HG02938 (cell line): ENCODE data around the gene GRIK5.
"Not testable (repeated sequence)": the region's sequence is repeated elsewhere in the genome, so short reads cannot be mapped to it uniquely, and the experiment has no call there.

Experiments
- ATAC-seq: cut with Tn5 transposase; IDR thresholded peaks from one replicate; pipeline ENCODE4 v1.9.1; 2021; ENCODE audit warnings: mild to moderate bottlenecking, moderate library complexity; ENCODE audit not compliant: unreplicated experiment

The GRIK5 gene, protein sequence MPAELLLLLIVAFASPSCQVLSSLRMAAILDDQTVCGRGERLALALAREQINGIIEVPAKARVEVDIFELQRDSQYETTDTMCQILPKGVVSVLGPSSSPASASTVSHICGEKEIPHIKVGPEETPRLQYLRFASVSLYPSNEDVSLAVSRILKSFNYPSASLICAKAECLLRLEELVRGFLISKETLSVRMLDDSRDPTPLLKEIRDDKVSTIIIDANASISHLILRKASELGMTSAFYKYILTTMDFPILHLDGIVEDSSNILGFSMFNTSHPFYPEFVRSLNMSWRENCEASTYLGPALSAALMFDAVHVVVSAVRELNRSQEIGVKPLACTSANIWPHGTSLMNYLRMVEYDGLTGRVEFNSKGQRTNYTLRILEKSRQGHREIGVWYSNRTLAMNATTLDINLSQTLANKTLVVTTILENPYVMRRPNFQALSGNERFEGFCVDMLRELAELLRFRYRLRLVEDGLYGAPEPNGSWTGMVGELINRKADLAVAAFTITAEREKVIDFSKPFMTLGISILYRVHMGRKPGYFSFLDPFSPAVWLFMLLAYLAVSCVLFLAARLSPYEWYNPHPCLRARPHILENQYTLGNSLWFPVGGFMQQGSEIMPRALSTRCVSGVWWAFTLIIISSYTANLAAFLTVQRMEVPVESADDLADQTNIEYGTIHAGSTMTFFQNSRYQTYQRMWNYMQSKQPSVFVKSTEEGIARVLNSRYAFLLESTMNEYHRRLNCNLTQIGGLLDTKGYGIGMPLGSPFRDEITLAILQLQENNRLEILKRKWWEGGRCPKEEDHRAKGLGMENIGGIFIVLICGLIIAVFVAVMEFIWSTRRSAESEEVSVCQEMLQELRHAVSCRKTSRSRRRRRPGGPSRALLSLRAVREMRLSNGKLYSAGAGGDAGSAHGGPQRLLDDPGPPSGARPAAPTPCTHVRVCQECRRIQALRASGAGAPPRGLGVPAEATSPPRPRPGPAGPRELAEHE

DNA sequence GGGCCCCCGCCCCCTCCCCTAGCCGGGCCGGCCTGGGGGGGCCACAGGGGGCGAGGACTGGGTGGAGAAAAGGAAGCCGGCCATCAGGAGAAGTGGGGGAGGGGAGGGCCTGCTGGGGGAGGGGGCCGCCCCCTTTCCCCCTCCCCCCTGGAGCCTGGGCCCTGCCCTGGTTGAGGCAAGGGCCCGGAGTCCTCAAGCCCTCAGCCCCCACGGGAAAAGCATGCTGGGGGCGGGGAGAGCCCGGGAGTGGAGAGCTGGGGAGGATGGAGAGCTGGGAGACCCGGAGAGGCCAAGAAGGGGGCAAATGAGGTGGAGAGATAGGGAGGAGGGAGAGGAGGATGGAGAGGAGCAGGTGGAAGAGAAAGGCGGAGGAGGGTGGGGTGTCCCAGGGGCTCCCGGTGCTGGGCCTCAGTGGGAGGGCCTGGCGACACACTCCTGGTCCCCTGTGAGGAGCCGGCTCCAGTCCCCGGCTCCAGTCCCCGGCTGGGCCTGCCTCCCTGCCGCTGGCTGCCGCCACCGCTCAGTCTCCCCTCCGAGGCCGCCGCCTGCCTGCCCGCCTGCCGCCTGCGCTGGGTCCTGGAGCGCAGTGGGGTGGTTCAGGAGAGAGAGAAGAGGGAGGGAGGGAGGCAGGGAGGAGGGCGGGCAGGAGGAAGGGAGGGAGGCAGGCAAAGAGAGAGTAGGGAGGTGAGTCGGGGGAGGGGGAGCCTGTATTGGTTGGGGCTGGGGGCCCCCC, at the start of gene GRIK5:
TSS of gene GRIK5 (minus strand) at position 588 of the 733 bp plus-strand sequence. CDS start 4,436 bp downstream, outside the sequence.
- ATAC-seq, result no peak

DNA sequence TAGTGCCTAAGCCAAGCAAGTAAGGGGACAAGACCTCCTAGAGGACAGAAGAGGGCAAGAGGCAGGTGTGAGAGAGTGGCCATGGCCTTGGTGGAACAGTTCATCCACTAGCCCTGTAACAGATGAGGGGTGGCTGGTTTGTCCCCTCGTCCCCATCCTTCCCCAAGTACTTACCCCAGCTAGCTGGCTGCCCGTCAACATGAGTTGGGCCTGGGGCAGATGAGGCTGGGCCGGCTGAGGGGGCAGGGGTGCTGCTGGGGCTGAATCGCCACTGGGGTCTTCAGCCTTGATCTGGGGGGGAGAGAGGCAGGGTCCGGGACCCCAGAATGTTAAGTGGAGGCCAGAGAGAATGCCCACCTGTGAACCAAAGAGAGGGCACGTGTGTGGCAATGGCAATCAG, 47.1 kb upstream of the GRIK5 start:
- no peak for ATAC-seq

DNA sequence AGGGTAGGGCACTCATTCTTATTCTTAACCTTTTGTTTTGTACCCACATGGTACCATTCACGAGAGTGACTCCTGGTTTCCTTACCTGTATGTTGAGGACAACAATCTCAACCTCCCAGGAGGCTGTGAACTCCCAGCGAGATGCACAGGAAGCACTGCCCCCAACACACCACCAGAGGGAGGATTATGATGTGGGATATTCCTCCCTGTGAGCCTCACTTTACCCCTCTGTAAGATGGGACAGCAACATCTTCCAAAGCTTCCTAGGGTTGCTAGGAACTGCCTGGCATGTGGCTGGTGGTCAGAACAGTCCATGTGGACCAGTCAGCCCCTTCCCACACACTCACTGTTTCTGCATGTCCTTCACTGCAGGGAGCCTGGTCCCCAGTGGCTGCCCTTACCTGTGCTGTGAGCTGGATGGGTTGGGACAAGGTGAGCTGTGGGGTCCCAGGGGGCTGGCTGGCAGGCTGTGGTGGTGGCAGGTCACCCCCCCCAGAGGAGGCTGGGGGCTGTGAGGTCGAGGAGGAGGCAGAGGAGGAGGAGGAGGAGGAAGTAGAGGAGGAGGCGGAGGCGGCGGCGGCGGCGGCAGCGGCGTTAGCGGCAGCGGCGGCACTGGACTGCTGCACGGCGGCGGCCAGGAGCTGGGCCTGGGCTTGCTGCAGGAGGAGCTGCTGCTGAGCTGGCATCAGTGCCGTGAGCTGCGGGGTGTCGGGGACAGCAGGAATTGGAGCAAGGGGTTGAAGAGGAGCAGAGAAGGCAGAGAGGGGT, 46.5 kb upstream of the GRIK5 start:
- ATAC-seq, result no peak

- ATAC-seq, result no peak
These were observed 45.7 kb upstream of the GRIK5 start for GRCh38 chr19:42115705-42116104.

DNA sequence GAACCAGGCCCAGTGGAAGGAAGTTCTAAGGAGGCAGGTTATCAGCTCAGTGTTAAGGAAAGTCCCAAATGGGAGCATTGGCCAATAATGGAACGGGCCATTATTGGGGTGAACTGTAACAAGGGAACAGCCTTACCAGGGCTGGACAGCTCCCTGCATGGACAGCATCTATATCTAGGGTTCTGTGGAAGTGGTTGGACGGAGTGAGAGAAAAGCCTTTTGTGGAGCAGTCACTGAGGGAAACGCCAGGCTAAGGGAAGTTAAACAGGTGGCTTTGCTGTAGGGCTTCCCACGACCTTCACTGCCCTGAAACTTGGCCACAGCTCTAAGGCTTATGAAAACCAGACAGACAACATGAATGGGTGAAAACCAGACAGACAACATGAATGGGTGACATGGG, 45.2 kb upstream of the GRIK5 start:
- no peak for ATAC-seq

DNA sequence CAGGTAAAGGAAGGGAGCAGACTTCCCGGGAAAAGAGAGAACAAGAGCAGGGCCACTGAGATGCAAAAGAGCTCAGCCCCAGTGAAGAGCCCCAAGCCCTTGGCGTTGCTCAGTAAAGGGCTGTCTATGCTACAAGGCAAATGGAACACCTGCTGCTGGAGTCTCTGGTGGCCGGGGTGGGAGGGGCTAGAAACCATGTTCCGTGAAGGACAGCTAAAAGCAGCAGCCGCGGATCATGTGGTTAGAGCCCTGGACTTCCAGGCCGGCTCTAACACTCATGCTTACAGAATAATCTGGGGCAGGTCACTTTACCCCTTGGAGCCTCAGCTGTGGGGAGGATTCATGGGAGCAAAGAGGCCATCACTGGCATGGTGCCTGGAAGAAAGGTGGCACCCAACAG, 44.4 kb upstream of the GRIK5 start:
- peak; percentile 58 for ATAC-seq

DNA sequence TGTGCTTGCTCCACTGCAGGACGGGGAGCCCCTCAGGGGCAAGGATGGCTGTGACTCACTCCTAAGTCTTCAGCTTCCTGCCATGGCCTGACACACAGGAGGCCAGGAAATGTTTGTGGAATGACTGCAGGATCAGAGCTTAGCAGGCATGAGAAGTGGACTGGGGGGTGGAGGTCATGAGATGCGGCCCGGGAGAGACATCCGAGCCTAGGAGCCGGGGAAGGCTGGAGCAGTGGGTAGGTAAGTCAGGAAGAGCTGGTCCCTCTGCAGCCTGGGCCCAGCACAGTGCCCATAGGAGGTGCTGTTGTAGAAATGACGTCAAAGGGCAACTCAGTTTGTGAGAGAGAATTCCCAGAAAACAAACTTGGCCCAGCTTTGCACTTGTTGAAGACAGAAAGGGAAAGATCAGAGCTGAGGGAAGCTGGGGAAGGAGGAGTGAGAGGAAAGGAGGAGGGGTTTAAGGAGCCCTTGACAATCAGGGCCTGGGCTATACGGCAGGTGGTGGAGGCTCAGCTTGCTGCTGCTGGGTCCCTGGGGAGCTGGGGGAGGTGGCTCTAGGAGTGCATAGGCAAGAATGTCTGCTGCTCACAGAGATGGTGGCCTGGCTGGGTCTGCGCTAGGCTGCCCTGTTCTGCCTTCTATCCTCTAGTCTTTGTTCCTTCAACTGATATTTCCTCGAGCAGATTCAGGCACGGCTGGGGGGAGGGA, 43.8 kb upstream of the GRIK5 start:
- peak; percentile 47 for ATAC-seq

DNA sequence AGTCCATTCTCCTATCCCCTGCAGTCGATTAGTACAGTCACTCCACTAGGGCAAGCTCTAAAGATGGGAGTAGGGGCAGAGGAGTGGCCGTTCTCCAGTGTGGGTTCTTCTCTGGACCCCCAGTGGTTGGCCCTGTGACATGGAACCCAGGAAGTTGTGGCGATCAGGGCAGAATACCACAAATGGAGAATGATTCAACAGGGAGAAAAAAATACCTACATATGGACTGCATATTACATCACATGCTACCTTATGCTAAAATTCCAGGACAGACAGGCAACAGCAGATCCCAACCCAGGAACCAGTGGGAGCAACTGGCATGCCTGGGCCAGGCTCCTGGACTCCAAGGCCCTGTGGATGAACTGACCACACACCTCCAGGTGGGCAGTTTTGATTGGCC, 41.8 kb upstream of the GRIK5 start:
- no peak for ATAC-seq

DNA sequence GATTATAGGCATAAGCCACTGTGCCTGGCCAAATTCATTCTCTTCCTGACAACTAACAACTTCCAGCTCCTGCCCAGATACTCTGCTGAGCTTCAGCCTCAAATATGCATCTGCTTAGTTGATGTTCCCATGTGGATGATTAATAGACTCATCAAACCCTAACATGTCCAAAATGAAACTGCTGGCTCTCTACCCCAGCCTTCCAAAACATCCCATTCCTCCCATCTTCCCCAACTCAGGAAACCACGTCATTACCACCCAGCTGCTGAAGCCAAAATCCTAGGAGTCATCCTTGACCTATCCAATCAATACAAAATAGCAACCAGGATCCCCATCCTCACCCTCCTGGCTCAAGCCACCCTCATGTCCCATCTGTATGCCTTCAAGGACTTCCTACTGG, 41.4 kb upstream of the GRIK5 start:
- no peak for ATAC-seq

DNA sequence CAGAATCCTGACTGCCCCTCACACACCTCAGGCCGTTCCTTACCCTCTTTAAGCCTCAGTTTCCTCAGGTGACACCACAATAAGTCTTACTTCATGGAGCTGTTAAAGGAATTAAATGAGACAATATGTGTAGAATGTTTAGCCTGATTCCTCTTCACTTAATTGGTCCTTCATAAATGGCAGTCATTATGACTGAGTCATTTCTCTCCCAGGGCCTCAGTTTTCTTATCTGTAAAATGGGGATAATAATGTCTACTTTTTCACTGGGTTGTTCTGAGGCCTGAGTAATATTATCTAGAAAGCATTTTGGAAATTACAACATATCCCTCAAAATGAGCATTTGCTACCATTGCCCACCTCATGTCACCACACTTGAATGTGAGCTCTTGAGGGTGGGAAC, 40.7 kb upstream of the GRIK5 start:
- ATAC-seq, result no peak

DNA sequence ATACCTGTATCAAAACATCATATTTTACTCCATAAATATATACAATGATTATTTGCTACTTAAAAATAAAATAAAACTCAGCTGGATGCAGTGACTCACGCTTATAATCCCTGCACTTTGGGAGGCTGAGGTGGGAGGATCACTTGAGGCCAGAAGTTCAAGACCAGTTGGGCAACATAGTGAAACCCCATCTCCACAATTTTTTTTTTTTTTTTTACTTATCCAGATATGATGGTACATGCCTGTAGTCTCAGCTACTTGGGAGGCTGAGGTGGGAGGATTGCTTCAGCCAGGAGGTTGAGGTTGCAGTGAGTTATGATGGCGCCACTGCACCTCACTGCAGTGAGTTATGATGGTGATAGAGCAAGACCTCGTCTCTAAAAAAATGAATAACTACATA, 39.9 kb upstream of the GRIK5 start:
- ATAC-seq, result no peak

- ATAC-seq, result peak; percentile 62
These were observed 38.8 kb upstream of the GRIK5 start for GRCh38 chr19:42108527-42109389.

DNA sequence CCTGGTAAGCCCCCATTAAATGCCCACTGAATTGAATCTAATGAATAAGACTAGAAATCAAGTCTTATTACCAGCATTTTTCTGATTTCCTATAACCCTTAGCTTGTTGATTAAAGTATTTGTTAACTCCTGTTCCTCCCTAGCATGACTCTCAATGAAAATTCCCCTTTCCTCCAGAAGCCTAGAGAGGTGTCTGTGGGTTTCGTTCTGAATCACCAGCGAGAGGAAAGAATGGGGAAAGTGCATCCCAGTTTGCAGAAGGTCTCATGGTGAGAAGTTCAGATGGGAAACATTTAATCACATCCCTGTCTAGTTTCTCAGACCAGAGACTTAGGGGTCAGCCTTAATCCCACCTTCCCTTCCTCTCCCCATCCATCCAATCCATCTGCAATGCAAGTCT, 35.4 kb upstream of the GRIK5 start:
- no peak for ATAC-seq

- ATAC-seq, result no peak
These were observed 32.9 kb upstream of the GRIK5 start for GRCh38 chr19:42102877-42103276.

DNA sequence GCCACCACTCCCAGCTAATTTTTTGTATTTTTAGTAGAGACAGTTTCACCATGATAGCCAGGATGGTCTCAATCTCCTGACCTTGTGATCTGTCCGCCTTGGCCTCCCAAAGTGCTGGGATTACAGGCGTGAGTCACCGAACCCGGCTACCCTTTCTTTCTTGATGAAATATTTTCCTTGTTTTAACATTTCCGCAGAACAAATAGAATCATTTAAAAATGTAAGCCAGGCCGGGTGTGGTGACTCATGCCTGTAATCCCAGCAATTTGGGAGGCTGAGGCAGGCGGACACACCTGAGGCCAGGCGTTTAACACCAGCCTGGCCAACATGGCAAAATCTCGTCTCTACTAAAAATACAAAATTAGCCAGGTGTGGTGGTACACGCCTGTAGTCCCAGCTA, 30.2 kb upstream of the GRIK5 start:
- not testable (repeated sequence) for ATAC-seq

DNA sequence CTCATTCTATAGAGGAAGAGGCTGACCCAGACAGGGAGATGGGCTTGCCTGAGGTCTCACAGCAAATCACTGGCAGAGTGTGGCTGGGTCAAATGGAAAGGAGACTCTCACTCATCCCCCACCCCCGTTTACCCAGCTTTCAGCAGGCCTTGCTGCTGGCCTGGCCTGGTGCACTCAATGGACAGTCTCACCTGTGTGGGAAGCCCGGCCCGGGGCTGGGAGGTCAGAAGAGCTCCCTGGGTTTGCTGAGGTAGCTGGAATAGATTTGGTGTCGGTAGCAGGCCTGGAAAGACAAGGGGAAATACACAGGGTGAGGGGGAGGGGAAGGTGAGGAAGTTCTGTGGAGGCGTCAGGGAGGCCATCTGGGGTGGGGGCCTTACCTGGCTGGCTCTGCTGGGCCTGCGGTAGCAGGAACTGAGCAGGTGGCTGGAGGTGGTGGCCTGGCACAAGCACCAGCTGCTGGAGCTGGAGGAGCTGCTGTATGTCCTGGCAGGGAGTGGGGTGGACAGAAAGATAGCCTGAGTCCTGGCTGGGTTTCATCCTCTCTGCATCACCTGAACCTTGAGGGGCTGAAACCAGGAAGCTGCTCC, 29.4 kb upstream of the GRIK5 start:
- ATAC-seq, result no peak

DNA sequence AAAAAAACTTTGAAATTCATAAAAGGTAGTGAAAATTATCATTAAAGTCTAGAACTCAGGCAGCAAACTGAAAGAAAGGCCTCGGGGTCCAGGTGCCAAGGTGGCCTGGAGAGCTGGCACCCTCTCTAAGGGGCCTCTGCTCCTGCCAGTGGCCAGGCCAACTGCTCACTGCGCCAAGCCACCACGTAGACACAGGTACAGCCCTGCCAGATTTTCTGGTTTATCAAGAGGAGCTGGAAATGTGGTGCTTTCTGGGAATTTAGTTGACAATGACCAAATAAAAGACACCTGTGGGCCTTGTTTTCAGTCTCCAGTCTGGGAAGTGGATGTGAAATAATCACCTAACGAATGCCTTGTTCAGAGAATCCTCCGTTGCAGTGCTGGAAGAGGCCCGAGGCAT, 28.8 kb upstream of the GRIK5 start:
- ATAC-seq, result no peak

DNA sequence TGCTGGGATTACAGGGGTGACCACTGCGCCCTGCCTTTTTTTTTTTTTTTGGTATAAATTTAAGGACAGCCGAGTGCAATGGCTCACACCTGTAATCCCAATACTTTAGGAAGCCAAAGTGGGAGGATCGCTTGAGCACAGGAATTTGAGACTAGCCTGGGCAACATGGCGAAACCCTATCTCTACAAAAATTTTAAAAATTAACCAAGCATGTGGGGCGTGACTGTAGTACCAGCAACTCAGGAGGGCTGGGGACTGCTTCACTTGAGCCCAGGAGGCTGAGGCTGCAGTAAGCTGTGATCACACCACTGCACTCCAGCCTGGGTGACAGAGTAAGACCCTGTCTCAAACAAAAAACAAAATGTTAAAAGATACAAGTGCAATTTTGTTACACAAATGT, 27.5 kb upstream of the GRIK5 start:
- ATAC-seq, result no peak
